IPS DF 6.9 (cell line): Measurements from ENCODE around the gene RFC5.

ENCODE experiments used
- DNase-seq: peaks from one replicate; pipeline ENCODE4 v3.0.0-alpha.2; 2013; ENCODE audit warnings: low read depth, low spot score
- H3K27ac ChIP-seq: one replicate; pipeline ENCODE4 v1.5.1; 2013; ENCODE audit warnings: low read length, control low read depth
- H3K27me3 ChIP-seq: 2 replicates; pipeline ENCODE4 v1.6.1; 2013; ENCODE audit warnings: mild to moderate bottlenecking, low read length; ENCODE audit not compliant: control insufficient read depth, insufficient read depth
- H3K36me3 ChIP-seq: 2 replicates; pipeline ENCODE4 v1.6.1; 2013; ENCODE audit warnings: low read length; ENCODE audit not compliant: control insufficient read depth, insufficient read depth
- H3K4me1 ChIP-seq: 2 replicates; pipeline ENCODE4 v1.6.1; 2013; ENCODE audit warnings: low read length; ENCODE audit not compliant: control insufficient read depth, insufficient read depth
- H3K4me3 ChIP-seq: 2 replicates; pipeline ENCODE4 v1.5.1; 2013; ENCODE audit warnings: mild to moderate bottlenecking, low read length
- H3K9me3 ChIP-seq: 2 replicates; pipeline ENCODE4 v1.6.1; 2013; ENCODE audit warnings: low read length, inconsistent platforms; ENCODE audit not compliant: control insufficient read depth, insufficient read depth
- WGBS: extraction: QIAGEN DNeasy Blood & Tissue Kit; methylation state at CpG from one replicate; pipeline ENCODE4 v1.1.7; 2013; ENCODE audit warnings: mixed read lengths, missing lambda C conversion rate; ENCODE audit not compliant: insufficient read length, insufficient coverage; 5-methylcytosine and 5-hydroxymethylcytosine counted together

RFC5 gene

GRCh38 chr12:118050972-118051910 is 34.7 kb downstream of the RFC5 start:
- no peak for DNase-seq
- WGBS = no CpG with 5 or more reads among the region's 12 CpGs
- Histone ChIP-seq H3K9me3 (no peaks in the 10 kb centered on the region), H3K27me3 (no peaks in the 10 kb centered on the region), H3K4me1 (no peaks in the 10 kb centered on the region), H3K4me3 (no peak overlapping the region), H3K27ac (no peak overlapping the region), H3K36me3 (peaks cover 6% of the 10 kb centered on the region; the same call in 1 of the 2 replicates)

- Histone ChIP-seq H3K36me3 (peaks cover 6% of the 10 kb centered on the region; the same call in 1 of the 2 replicates), H3K27me3 (no peaks in the 10 kb centered on the region), H3K9me3 (no peaks in the 10 kb centered on the region), H3K27ac (no peak overlapping the region), H3K4me3 (no peak overlapping the region), H3K4me1 (no peaks in the 10 kb centered on the region)
- DNase-seq = no peak
- WGBS = no CpG with 5 or more reads among the region's 14 CpGs
Measured at GRCh38 chr12:118052324-118053070, 36.0 kb downstream of the RFC5 start.

- Histone ChIP-seq H3K9me3 (no peaks in the 10 kb centered on the region), H3K27ac (no peak overlapping the region), H3K4me1 (no peaks in the 10 kb centered on the region), H3K27me3 (no peaks in the 10 kb centered on the region), H3K4me3 (no peak overlapping the region), H3K36me3 (peaks cover 2% of the 10 kb centered on the region; the same call in 1 of the 2 replicates)
- no CpG with 5 or more reads among the region's 10 CpGs for WGBS
- DNase-seq = no peak
Measured at GRCh38 chr12:118053071-118053985, 36.8 kb downstream of the RFC5 start.

- no CpG with 5 or more reads among the region's 2 CpGs for WGBS
- Histone ChIP-seq H3K27ac (no peak overlapping the region), H3K36me3 (peaks cover 2% of the 10 kb centered on the region; the same call in 1 of the 2 replicates), H3K9me3 (no peaks in the 10 kb centered on the region), H3K4me1 (no peaks in the 10 kb centered on the region), H3K4me3 (no peak overlapping the region), H3K27me3 (no peaks in the 10 kb centered on the region)
- DNase-seq = peak; percentile 72
Measured at GRCh38 chr12:118055144-118055557, 38.6 kb downstream of the RFC5 start.

GRCh38 chr12:118055865-118056773 is 39.6 kb downstream of the RFC5 start:
- no peaks in the 10 kb centered on the region for H3K27me3 ChIP-seq
- H3K4me3 ChIP-seq = no peak overlapping the region
- no peak for DNase-seq
- H3K9me3 ChIP-seq = no peaks in the 10 kb centered on the region
- no peaks in the 10 kb centered on the region for H3K4me1 ChIP-seq
- WGBS = no CpG with 5 or more reads among the region's 13 CpGs
- no peak overlapping the region for H3K27ac ChIP-seq
- no peaks in the 10 kb centered on the region for H3K36me3 ChIP-seq

GRCh38 chr12:118058227-118058626 is 41.7 kb downstream of the RFC5 start:
- Histone ChIP-seq H3K36me3 (no peaks in the 10 kb centered on the region), H3K4me3 (no peak overlapping the region), H3K9me3 (no peaks in the 10 kb centered on the region), H3K4me1 (no peaks in the 10 kb centered on the region), H3K27ac (no peak overlapping the region), H3K27me3 (no peaks in the 10 kb centered on the region)
- no peak for DNase-seq
- no CpG with 5 or more reads among the region's 7 CpGs for WGBS

GRCh38 chr12:118058881-118059280 is 42.4 kb downstream of the RFC5 start:
- no peak for DNase-seq
- no peak overlapping the region for H3K4me3 ChIP-seq
- no CpG with 5 or more reads among the region's 8 CpGs for WGBS
- no peaks in the 10 kb centered on the region for H3K36me3 ChIP-seq
- no peaks in the 10 kb centered on the region for H3K27me3 ChIP-seq
- no peaks in the 10 kb centered on the region for H3K9me3 ChIP-seq
- H3K27ac ChIP-seq = no peak overlapping the region
- peaks cover 2% of the 10 kb centered on the region; the same call in 1 of the 2 replicates for H3K4me1 ChIP-seq

- no CpG with 5 or more reads among the region's 11 CpGs for WGBS
- DNase-seq = no peak
- peaks cover 2% of the 10 kb centered on the region; the same call in 1 of the 2 replicates for H3K4me1 ChIP-seq
- no peaks in the 10 kb centered on the region for H3K27me3 ChIP-seq
- H3K4me3 ChIP-seq = peak overlapping the region; percentile 67; the same call in 1 of the 2 replicates
- H3K36me3 ChIP-seq = no peaks in the 10 kb centered on the region
- H3K9me3 ChIP-seq = no peaks in the 10 kb centered on the region
- H3K27ac ChIP-seq = no peak overlapping the region
Measured at GRCh38 chr12:118059341-118060191, 43.1 kb downstream of the RFC5 start.
